Measurements from ENCODE around the gene RAD51C.
"Not testable (repeated sequence)": the region's sequence is repeated elsewhere in the genome, so short reads cannot be mapped to it uniquely, and the experiment has no call there.

DNA sequence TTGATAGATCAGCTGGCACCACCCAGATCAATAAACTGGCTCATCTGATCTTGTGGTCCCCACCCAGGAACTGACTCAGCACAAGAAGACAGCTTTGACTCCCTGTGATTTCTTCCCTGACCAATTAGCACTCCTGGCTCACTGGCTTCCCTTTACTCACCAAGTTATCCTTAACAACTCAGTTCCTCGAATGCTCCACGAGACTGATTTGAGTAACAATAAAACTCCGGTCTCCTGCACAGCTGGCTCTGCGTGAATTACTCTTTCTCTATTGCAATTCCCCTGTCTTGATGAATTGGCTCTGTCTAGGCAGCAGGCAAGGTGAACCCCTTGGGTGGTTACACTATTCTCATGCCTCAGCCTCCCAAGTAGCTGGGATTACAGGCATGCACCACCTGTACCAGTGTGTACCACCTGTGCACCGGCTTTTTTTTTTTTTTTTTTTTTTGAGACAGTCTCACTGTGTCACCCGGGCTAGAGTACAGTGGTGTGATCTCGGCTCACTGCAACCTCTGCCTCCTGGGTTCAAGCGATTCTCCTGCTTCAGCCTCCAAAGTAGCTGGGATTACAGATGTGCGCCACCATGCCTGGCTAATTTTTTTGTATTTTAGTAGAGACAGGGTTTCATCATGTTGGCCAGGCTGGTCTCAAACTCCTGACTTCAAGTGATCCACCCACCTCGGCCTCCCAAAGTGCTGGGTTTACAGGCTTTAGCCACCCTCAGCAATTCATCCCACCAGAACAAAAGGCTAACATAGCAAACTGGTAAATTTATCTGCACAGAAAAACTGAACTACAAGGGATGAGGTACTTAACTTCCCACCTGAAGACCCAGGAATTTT, 34.2 kb upstream of the RAD51C start:
- TF ChIP-seq, protein P1, sequence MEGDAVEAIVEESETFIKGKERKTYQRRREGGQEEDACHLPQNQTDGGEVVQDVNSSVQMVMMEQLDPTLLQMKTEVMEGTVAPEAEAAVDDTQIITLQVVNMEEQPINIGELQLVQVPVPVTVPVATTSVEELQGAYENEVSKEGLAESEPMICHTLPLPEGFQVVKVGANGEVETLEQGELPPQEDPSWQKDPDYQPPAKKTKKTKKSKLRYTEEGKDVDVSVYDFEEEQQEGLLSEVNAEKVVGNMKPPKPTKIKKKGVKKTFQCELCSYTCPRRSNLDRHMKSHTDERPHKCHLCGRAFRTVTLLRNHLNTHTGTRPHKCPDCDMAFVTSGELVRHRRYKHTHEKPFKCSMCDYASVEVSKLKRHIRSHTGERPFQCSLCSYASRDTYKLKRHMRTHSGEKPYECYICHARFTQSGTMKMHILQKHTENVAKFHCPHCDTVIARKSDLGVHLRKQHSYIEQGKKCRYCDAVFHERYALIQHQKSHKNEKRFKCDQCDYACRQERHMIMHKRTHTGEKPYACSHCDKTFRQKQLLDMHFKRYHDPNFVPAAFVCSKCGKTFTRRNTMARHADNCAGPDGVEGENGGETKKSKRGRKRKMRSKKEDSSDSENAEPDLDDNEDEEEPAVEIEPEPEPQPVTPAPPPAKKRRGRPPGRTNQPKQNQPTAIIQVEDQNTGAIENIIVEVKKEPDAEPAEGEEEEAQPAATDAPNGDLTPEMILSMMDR (IDR thresholded peaks at IDR 0.05) = not testable (repeated sequence)
- not testable (repeated sequence) for TF ChIP-seq POLR2A (IDR thresholded peaks at IDR 0.05)

Data from uterus (tissue), 2 donors.